Muscle layer of colon (tissue), 2 donors: ENCODE measurements around the gene SCG2.

Experiments
- H3K27ac ChIP-seq: one replicate; pipeline ENCODE4 v1.7.0; 2013; ENCODE audit warnings: low read depth, mild to moderate bottlenecking, low read length, moderate library complexity
- H3K27me3 ChIP-seq, 2 donors: one replicate each; pipeline ENCODE4 v1.7.0; 2013; ENCODE audit warnings: low read length in 2 of 2, mild to moderate bottlenecking in 2 of 2; ENCODE audit not compliant: insufficient read depth in 2 of 2, control insufficient read depth in 1 of 2
- H3K36me3 ChIP-seq: one replicate; pipeline ENCODE4 v1.7.0; 2013; ENCODE audit warnings: mild to moderate bottlenecking, low read length; ENCODE audit not compliant: insufficient read depth
- H3K4me1 ChIP-seq: one replicate; pipeline ENCODE4 v1.7.0; 2013; ENCODE audit warnings: mild to moderate bottlenecking, low read length; ENCODE audit not compliant: insufficient read depth
- H3K4me3 ChIP-seq, 2 donors: one replicate each; pipeline ENCODE4 v1.7.0; 2013; ENCODE audit warnings: low read length in 2 of 2, low read depth in 1 of 2, mild to moderate bottlenecking in 1 of 2, moderate library complexity in 1 of 2
- H3K9ac ChIP-seq: one replicate; pipeline ENCODE4 v1.7.0; 2013; ENCODE audit warnings: low read length
- H3K9me3 ChIP-seq: one replicate; pipeline ENCODE4 v1.7.0; 2013; ENCODE audit warnings: mild to moderate bottlenecking, low read length
- donor health status: abdominal sarcoma.
- donor health status: Adenocarcinoma of cecum.

The SCG2 gene, protein sequence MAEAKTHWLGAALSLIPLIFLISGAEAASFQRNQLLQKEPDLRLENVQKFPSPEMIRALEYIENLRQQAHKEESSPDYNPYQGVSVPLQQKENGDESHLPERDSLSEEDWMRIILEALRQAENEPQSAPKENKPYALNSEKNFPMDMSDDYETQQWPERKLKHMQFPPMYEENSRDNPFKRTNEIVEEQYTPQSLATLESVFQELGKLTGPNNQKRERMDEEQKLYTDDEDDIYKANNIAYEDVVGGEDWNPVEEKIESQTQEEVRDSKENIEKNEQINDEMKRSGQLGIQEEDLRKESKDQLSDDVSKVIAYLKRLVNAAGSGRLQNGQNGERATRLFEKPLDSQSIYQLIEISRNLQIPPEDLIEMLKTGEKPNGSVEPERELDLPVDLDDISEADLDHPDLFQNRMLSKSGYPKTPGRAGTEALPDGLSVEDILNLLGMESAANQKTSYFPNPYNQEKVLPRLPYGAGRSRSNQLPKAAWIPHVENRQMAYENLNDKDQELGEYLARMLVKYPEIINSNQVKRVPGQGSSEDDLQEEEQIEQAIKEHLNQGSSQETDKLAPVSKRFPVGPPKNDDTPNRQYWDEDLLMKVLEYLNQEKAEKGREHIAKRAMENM

DNA sequence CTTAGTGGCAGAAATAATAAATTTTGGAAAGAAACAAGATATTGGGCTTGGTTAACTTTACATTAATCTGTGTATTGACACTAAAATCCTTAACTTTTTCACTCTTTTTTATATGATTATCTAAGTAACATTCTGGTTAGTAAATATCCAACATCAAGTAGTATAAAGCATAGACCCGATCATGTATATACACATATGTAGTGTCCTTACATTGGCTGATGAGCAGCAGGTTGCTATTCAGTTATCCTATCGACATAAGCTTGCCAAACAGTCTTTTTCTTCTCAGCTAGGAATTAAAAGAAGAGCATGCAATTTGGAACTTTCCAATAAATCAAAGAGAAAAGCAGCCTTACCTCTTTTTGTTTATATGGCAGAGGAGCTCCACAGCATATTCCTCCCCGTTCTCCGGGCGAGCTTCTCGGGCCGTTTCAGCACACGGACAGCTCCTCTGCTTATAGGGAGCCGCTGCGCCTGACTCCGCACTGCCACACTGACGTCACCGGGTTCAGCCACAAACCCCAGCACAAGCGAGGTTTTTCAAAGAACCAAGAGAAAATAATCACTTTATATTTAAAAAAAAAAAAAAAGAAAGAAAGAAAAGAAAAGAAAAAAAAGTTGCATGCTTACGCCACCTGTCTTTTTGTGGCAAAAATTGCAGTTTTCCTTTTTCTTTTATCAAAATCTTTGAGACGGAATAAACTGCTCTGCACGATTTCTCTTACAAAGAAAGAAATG lies at the start of gene SCG2:
TSS of gene SCG2 (minus strand) at position 430 of the 735 bp plus-strand sequence. CDS start 3,079 bp downstream, outside the sequence.
- no peak within 1 kb of the TSS for H3K9ac ChIP-seq
- H3K27me3 ChIP-seq, result no peaks in the 10 kb centered on the region
- no peaks in the 10 kb centered on the region for H3K9me3 ChIP-seq
- H3K4me1 ChIP-seq, result no peaks in the 10 kb centered on the region
- H3K36me3 ChIP-seq, result no peaks in the 10 kb centered on the region
- H3K4me3 ChIP-seq, result no peak within 1 kb of the TSS
- no peak within 1 kb of the TSS for H3K27ac ChIP-seq

DNA sequence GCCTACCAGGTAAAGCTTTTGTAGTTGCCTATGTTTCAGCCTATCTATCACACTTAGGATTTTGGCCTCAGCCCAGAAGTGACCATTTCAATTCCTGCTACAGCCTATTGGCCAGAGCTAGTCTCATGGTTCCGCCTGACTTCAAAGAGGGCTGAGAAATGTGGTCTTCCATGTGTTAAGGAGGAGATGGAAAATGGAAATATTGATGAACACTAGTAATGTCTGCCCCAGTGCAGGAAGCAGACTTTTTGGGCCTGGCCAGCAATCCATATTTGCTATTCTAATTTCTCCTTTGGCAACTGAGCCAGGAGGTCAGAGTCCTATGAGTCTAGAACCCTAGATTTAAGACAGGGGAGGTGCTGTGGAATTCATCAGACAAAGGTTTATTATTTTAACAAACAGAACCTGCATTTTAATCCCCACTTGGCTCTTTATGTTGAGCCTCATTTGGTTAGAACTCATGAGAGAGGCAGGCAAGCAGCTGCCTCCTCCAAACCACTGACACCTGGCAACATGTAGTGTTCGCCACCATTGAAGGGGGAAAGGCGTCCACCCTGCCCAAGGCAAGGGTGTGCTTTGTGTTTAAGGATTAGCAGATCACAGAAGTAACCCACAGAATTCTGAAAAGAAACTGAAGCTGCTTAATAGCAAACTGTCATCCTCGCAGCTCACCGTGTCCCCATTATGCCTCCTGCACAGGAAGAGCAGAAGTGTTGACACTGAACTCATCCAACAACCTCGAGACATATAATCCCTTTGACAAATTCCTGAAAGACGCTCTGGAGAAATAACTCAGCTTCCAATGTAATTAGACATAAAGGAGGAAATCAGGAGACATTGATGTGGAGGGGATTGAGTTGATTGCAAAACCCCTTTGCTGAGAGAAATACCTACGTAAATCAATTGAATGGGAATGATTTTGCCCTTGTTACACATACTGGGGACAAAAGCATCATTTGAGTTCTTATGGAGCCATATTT lies 47.7 kb upstream of the SCG2 start:
- Histone ChIP-seq H3K36me3 (no peaks in the 10 kb centered on the region), H3K9me3 (no peaks in the 10 kb centered on the region), H3K4me3 (no peak overlapping the region), H3K9ac (no peak overlapping the region), H3K27ac (no peak overlapping the region), H3K27me3 (no peaks in the 10 kb centered on the region), H3K4me1 (no peaks in the 10 kb centered on the region)

DNA sequence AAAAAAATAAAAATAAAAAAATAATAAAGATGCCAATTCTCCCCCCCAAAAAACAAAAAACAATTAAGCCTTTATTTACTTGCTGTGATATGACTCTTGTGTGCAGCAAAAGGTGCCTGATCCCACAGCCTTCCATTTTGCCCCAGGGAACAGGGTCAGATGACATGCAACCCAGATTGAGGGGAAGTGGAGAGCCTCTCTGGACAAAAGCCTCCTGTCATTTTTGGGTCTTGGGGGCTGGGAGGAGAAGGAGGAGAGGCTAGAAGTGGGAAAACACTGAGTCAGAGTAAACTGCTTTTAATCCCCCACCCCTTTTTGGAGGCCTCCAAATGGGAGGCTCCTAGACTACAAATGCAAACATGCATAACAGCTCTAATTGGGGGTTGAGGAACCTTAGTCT lies 46.6 kb upstream of the SCG2 start:
- Histone ChIP-seq H3K9me3 (no peaks in the 10 kb centered on the region), H3K27ac (no peak overlapping the region)

DNA sequence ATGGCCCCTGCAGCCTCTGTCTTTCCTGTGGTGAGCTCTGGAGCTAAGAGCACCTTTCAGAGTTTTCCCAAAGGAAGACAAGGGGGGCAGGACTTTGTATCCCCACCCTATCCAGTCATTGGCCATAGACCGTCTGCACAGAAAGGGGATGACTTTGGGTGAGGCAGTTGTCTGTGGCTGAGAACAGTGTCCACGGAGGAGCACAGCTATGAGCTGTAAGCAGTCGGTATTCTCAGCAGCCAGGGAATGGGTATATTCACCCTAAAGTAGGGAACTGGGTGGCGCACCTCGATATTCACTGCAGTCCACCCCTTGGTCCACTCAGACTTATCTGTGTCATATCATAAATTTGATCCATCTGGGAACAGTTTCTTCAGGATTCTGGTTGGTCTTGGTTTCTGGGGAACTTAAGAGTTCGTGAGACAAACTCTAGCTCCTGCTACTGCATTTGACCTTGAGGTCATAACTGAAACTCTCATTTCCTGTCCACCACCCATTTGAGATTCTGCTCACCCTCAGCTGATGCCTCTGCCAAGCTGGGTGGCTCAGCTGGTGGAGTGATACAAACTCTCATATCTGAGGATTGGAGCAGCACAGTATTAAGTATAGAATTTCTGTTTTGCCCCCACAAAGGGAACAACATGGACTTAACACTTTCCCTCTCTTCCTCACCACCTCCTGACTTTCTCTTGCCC lies 45.2 kb upstream of the SCG2 start:
- no peak overlapping the region for H3K27ac ChIP-seq
- no peaks in the 10 kb centered on the region for H3K9me3 ChIP-seq
- no peaks in the 10 kb centered on the region for H3K36me3 ChIP-seq
- H3K9ac ChIP-seq, result no peak overlapping the region
- H3K4me1 ChIP-seq, result no peaks in the 10 kb centered on the region
- H3K4me3 ChIP-seq, result no peak overlapping the region
- H3K27me3 ChIP-seq, result no peaks in the 10 kb centered on the region

More for the DNA sequence above, 46.6 kb upstream of the SCG2 start:
- Histone ChIP-seq H3K36me3 (no peaks in the 10 kb centered on the region), H3K27me3 (no peaks in the 10 kb centered on the region), H3K4me3 (no peak overlapping the region), H3K9ac (no peak overlapping the region), H3K4me1 (no peaks in the 10 kb centered on the region)

DNA sequence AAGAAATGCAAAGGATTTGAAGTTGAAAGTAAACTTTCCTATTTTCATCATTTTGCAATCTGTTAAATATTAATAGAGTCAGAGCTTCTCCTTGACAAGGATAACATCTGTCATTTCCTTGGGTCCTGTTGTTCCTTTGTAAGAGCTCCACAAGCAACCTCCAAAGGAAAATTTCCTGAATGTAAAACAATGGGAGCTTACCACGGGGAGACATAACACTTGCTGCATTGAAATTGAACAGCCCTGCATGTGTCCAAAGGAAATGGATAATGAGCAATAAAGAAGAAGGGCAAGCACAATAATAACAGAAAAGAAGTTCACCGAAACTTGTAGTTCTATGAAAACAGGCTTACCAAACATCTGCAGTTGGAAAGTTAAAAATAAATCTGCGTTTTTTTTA lies 42.0 kb upstream of the SCG2 start:
- Histone ChIP-seq H3K9me3 (no peaks in the 10 kb centered on the region), H3K4me3 (no peak overlapping the region), H3K9ac (no peak overlapping the region), H3K27me3 (no peaks in the 10 kb centered on the region), H3K4me1 (peaks cover 11% of the 10 kb centered on the region), H3K27ac (no peak overlapping the region), H3K36me3 (no peaks in the 10 kb centered on the region)

DNA sequence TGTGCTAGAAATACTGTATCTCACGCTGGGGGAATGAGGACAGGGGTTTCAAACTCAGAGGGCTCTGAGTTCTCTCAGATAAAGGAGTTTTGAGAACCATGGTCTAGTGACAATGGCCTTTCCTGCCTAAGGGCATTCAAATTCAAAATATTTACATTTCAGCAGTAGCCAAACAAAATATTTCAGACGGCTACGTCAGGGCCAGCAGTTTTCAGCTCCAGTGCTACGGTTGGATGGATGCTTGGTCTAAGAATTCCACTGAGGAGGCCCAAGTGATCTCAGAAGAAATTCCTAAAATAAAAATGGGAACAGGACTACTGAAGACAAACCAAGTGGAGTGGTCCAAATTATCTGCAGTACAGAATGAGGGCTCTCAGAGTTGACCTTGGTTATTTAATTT lies 41.1 kb upstream of the SCG2 start:
- no peaks in the 10 kb centered on the region for H3K9me3 ChIP-seq
- no peaks in the 10 kb centered on the region for H3K36me3 ChIP-seq
- H3K9ac ChIP-seq, result no peak overlapping the region
- H3K27ac ChIP-seq, result no peak overlapping the region
- H3K27me3 ChIP-seq, result no peaks in the 10 kb centered on the region
- no peak overlapping the region for H3K4me3 ChIP-seq
- H3K4me1 ChIP-seq, result peaks cover 11% of the 10 kb centered on the region

DNA sequence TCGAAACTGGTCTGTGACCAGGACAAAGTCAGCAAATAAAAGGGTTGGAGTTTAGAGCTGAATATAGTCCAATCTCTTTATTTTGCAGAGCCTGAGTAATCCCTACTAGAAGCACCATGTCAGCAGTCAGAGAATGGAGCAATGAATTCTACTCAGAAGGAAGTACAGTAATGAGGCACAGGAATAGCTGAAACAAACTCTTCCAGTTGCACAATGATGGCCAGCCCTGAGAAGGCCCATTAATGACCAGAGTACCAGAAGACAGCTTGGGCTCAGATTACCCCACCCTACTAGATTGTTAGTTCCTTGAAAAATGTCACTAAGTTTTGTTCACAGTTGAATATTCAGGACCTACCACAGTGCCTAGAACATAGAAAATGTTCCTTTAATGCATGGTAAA lies 40.3 kb upstream of the SCG2 start:
- Histone ChIP-seq H3K4me3 (no peak overlapping the region), H3K9me3 (no peaks in the 10 kb centered on the region), H3K4me1 (peaks cover 11% of the 10 kb centered on the region), H3K9ac (no peak overlapping the region), H3K27ac (no peak overlapping the region), H3K36me3 (no peaks in the 10 kb centered on the region), H3K27me3 (no peaks in the 10 kb centered on the region)

DNA sequence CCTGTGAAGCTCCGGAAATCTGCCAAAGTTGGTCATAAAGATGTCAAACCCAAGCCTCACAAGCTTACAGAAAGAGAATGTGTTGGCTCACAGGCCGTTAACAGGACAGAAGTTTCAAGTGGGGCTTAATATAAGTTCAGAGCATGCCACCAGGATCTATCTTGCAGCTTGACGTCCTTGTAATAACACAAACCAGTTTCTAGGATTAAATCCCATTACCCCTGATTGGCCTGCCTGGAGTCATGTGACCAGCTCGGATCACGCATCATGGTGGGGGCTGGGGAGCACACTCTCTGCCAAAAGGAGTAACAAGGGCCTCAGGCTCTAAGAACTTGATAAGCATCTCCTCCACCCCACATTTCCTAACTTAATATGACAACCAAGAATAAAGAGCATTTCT lies 38.9 kb upstream of the SCG2 start:
- Histone ChIP-seq H3K9me3 (no peaks in the 10 kb centered on the region), H3K27me3 (no peaks in the 10 kb centered on the region), H3K4me3 (no peak overlapping the region), H3K4me1 (peaks cover 11% of the 10 kb centered on the region), H3K27ac (no peak overlapping the region), H3K9ac (no peak overlapping the region), H3K36me3 (no peaks in the 10 kb centered on the region)

DNA sequence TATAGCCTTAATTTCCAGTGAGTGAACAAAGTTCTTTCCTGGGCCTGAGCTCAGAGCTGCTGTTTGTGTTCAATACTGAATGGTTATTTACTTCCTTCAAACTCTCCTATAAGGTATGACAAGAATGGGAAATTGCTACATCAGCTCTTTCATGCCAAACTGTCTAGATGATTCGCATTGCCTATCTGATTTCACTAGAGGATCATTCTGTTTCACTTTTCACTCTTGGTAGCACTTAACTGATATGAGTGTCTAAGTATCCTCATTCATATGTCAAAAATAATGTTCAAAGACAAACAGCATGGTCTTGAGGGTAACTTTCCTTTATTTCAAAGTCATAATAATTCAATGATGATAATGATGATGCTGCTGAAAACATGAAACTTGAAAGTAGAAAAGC lies 32.9 kb upstream of the SCG2 start:
- Histone ChIP-seq H3K4me1 (no peaks in the 10 kb centered on the region), H3K27me3 (no peaks in the 10 kb centered on the region), H3K9me3 (no peaks in the 10 kb centered on the region), H3K4me3 (no peak overlapping the region), H3K27ac (no peak overlapping the region), H3K36me3 (no peaks in the 10 kb centered on the region), H3K9ac (no peak overlapping the region)

DNA sequence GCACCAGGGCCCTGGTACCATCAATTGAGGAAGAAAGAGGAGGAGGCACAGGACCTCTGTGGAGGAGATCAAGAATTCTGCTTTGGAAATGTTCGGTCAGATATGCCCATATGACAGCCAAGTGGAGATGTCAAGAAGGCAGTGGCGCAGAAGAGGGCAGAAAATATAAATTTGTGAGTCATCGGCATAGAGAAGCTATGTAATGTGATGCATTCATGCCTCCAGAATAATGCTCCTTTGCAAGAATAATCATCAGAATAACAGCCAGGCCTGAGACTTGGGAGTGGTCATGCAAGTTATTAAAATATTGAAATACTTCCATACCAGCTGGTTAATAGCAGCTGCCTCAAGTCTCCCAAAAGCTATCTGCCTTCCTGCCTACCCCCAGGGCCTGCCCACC lies 32.1 kb upstream of the SCG2 start:
- H3K27me3 ChIP-seq, result no peaks in the 10 kb centered on the region
- H3K36me3 ChIP-seq, result no peaks in the 10 kb centered on the region
- H3K9me3 ChIP-seq, result no peaks in the 10 kb centered on the region
- no peak overlapping the region for H3K27ac ChIP-seq
- no peak overlapping the region for H3K9ac ChIP-seq
- H3K4me3 ChIP-seq, result no peak overlapping the region
- no peaks in the 10 kb centered on the region for H3K4me1 ChIP-seq
